ENCODE results near the gene OLFM1. TPM values are rescaled to one million over a fixed set of nuclear protein-coding genes. Genes with fewer than 3 reads are reported as not detected.
"Not testable (repeated sequence)": the region's sequence is repeated elsewhere in the genome, so short reads cannot be mapped to it uniquely, and the experiment has no call there.

The OLFM1 gene
- total RNA-seq, 2 donors from 2014 or later: not detected

DNA sequence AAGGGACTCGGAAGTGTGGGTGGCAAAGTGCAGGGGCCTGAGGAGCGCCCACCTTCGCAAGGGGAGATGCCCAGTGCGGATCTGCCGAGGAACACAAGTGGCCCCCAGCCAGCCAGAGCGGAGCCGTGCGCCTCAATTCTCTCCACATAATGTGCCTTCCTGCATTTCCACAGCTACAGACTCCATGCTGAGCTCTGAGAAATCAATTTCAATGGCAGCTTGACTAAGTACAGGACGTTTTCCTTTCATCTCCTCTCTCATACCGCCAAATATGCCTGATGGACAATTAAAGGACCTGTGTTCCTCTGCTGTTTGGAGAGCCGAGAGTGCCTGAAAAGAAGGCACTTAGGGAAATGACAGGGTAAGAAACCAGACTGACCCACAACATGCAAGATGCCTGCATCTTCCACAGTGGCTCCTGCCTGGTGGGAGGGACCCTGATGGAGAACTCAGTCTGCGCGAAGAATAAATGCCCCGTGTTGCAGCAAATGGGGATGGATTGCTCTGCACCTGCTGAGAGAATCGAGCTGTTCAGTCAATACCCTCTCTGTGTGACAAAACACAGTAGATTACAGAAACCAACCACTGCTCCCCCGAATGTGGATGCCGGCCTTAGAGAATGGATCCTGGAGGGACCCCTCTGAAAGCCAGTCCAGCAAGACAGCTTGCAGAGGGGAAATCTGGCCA is 38.6 kb upstream of the OLFM1 start:
- no peaks in the 10 kb centered on the region for H3K9me3 ChIP-seq (ENCODE audit: control insufficient read depth, low read length, poor library complexity, severe bottlenecking)
- Mint-ChIP-seq H3K4me3 (no peak overlapping the region), H3K36me3 (ENCODE audit: low read depth) (no peaks in the 10 kb centered on the region), H3K27ac (no peak overlapping the region), H3K4me1 (peaks cover 2% of the 10 kb centered on the region), H3K27me3 (peaks cover 79% of the 10 kb centered on the region)
- ATAC-seq (no peak), DNase-seq (no peak)

DNA sequence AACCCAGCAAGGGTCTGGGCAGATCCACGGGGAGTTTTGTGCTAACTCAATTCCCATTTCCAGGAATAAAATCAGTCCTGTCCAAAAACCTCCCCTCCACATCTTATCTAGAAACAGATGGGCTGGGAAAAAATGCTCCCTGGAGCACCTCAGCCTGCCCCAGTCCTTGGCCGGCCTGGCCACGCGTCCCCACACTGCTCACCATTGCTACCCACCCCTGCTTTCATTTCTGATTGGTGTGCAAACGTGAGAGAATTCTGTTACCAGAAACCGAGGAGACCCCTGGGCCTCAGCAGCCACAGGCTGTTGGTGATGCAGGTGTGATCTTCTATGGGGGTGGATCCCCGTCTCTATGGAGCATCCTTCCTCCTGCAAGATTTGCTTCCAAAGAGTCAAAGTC is 38.0 kb upstream of the OLFM1 start:
- Mint-ChIP-seq H3K4me3 (no peak overlapping the region), H3K27me3 (peaks cover 79% of the 10 kb centered on the region), H3K27ac (no peak overlapping the region), H3K36me3 (ENCODE audit: low read depth) (peaks cover 2% of the 10 kb centered on the region), H3K4me1 (peaks cover 2% of the 10 kb centered on the region)
- ATAC-seq (no peak), DNase-seq (no peak)
- no peaks in the 10 kb centered on the region for H3K9me3 ChIP-seq (ENCODE audit: control insufficient read depth, low read length, poor library complexity, severe bottlenecking)

DNA sequence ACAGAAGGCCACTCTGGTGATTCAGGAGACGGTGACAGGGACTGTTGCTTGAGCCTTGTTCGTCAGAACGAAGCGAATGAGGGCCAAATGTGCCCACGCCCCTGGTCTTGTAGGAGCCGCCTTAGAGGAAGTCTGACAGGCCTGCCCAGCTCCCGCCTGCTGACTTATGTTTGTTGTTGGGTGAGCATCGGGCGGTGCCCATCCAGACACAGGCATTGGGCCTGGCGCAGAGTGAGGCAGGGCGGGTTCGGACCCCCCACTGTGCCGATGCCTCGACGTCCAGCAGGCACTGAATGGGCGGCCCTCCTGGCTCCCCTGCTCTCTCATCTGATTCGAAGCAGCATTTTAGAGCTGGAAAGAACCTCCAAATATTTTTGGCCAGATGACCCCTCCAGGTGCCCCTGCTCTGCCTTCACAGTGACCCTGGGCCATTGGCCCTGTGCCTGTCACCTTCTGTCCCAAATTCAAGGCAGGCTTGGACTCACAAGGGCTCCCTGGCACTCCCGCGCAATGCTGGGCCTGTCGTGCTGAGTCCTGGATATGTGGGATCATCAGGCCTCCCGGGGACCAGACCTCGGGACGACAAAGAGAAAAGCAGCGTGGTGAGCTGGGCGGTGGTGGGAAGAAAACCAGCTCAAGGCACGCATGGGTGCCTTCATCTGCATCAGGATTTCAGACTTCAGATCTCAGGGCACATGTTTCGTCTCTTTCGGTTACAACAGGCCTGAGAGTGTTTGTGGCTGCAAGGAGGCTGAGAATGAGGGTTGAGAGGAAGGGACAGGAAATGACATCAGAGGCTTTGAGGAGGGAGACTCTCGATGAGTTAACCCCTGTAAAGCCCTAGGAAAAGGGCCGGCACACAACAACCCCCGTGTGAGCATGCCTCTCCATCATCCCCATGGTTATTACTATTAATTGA is 37.1 kb upstream of the OLFM1 start:
- Mint-ChIP-seq H3K4me1 (peaks cover 2% of the 10 kb centered on the region), H3K27me3 (peaks cover 79% of the 10 kb centered on the region), H3K27ac (no peak overlapping the region), H3K4me3 (no peak overlapping the region), H3K36me3 (ENCODE audit: low read depth) (peaks cover 2% of the 10 kb centered on the region)
- ATAC-seq: no peak
- no peak for DNase-seq
- no peaks in the 10 kb centered on the region for H3K9me3 ChIP-seq (ENCODE audit: control insufficient read depth, low read length, poor library complexity, severe bottlenecking)

DNA sequence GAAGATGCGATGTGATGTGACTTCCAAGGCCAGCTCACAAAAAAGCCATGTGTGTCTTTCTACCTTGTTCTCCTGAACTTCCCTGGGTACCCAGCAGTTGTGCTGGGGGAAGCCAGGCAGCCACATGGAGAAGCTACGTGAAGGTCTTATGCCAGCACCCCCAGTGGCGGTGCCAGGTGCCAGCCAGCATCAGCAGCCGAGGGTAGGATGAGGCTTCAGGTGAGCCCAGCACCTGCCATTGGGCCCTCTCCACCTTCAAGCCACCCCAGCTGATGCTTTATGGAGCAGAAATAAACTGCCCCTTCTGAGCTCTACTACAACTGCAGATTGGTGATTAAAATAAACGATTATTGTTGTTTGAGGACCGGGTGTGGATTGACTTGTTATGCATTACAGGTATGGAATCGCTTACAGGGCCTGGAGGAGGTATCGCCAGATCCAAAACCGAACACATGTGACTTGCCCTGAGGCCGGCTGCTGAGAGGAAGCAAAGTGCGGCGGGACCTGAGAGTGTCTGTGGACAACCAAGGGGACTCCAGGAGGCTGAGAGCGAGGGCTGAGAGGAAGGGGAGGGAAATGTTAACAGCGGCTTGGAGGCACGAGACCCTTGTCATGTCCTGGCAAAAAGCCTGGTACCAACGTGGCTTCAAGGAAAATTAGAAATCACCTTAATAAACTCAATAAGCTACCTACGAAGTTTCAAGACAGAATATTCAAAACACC is 36.0 kb upstream of the OLFM1 start:
- Mint-ChIP-seq H3K27ac (no peak overlapping the region), H3K4me1 (peaks cover 2% of the 10 kb centered on the region), H3K4me3 (no peak overlapping the region), H3K36me3 (ENCODE audit: low read depth) (peaks cover 2% of the 10 kb centered on the region), H3K27me3 (peaks cover 79% of the 10 kb centered on the region)
- DNase-seq: no peak
- H3K9me3 ChIP-seq (ENCODE audit: control insufficient read depth, low read length, poor library complexity, severe bottlenecking): no peaks in the 10 kb centered on the region
- no peak for ATAC-seq

DNA sequence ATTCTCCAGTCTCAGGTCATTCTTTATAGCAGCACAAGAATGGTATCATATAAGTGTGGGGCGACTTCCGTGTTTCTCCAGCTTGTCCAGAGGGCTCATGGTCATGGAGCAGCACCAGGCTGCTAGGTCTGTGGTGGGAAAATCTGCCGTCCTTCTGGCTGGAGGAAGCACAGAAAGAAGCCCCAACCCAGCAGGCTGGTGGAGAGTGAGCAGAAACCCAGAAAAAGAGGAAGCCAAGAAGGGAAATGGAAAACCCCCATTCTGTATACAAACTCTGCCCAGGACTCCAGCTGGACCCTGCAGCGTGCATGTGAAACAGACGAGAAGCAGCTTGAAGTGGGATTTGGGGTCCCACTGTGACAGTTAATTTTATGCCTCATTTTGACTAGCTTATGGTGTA is 34.3 kb upstream of the OLFM1 start:
- H3K9me3 ChIP-seq (ENCODE audit: control insufficient read depth, low read length, poor library complexity, severe bottlenecking): no peaks in the 10 kb centered on the region
- H3K4me1 Mint-ChIP-seq: peaks cover 2% of the 10 kb centered on the region
- no peak overlapping the region for H3K4me3 Mint-ChIP-seq
- no peak overlapping the region for H3K27ac Mint-ChIP-seq
- H3K36me3 Mint-ChIP-seq (ENCODE audit: low read depth): peaks cover 2% of the 10 kb centered on the region
- H3K27me3 Mint-ChIP-seq: peaks cover 69% of the 10 kb centered on the region
- no peak for ATAC-seq
- DNase-seq: no peak

DNA sequence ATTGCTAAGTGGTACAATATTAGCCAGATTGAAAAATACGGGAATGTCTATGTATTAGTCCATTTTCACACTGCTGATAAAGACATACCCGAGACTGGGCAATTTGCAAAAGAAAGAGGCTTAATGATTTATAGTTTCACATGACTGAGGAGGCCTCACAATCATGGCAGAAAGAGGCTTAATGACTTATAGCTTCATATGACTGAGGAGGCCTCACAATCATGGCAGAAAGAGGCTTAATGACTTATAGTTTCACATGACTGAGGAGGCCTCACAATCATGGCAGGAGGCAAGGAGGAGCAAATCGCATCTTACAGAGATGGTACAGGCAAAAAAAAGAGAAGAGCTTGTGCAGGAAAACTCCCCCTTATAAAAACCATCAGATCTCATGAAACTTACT is 32.3 kb upstream of the OLFM1 start:
- Mint-ChIP-seq H3K27ac (no peak overlapping the region), H3K4me3 (no peak overlapping the region), H3K4me1 (no peaks in the 10 kb centered on the region), H3K27me3 (peaks cover 56% of the 10 kb centered on the region), H3K36me3 (ENCODE audit: low read depth) (peaks cover 2% of the 10 kb centered on the region)
- no peaks in the 10 kb centered on the region for H3K9me3 ChIP-seq (ENCODE audit: control insufficient read depth, low read length, poor library complexity, severe bottlenecking)
- ATAC-seq (no peak), DNase-seq (no peak)

DNA sequence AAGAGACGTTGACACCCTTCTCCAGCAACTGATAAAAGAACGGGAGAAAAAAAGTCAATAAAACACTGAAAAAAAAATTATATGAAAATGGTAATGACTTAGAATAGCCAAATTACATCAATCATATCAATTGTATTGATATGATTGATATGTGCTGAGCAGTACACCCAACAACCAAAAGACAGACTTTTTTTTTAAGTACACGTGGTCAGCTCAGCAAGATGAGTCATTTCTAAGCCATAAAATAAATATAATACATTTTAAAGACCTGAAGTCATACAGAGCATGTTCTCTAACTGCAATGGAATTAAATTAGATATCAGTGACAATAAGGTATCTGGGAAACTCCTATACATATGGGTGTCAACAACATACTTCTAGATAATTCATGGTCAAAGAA is 30.9 kb upstream of the OLFM1 start:
- Mint-ChIP-seq H3K4me1 (no peaks in the 10 kb centered on the region), H3K4me3 (no peak overlapping the region), H3K36me3 (ENCODE audit: low read depth) (peaks cover 2% of the 10 kb centered on the region), H3K27me3 (peaks cover 50% of the 10 kb centered on the region), H3K27ac (no peak overlapping the region)
- ATAC-seq (no peak), DNase-seq (no peak)
- no peaks in the 10 kb centered on the region for H3K9me3 ChIP-seq (ENCODE audit: control insufficient read depth, low read length, poor library complexity, severe bottlenecking)

DNA sequence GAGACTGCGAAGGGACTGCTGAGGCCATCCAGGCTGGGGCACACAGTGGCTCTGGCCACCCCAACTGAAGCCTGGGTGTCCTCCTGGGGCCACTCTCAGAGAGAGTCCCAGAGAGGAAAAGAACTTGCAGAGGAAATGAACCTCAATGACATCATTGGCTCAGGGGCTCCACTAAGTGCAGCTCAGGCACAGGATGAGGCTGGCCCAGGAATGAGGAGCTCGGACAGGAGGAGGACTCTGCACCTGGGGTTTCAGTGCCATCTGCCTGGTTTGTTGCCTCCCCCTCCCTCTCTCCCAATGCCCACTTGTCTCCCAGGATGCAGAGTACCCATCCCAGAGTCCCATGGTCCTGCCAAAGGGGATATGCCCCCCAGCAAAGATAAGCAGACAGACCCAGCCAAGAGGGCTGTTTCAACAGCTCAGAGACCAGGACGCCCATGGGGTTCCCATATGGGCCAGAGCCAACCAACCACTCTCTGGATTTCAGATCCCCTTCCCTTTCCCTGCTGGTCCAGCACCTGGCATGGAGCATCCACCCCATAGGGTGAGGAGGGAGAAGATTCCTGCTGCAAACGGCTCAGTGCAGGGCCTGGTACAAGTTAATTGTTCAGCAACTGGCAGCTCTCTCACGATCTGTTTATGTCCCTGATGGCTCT is 26.9 kb upstream of the OLFM1 start:
- ATAC-seq (no peak), DNase-seq (no peak)
- Mint-ChIP-seq H3K4me3 (no peak overlapping the region), H3K4me1 (no peaks in the 10 kb centered on the region), H3K27me3 (peaks cover 20% of the 10 kb centered on the region), H3K27ac (no peak overlapping the region), H3K36me3 (ENCODE audit: low read depth) (no peaks in the 10 kb centered on the region)
- no peaks in the 10 kb centered on the region for H3K9me3 ChIP-seq (ENCODE audit: control insufficient read depth, low read length, poor library complexity, severe bottlenecking)

DNA sequence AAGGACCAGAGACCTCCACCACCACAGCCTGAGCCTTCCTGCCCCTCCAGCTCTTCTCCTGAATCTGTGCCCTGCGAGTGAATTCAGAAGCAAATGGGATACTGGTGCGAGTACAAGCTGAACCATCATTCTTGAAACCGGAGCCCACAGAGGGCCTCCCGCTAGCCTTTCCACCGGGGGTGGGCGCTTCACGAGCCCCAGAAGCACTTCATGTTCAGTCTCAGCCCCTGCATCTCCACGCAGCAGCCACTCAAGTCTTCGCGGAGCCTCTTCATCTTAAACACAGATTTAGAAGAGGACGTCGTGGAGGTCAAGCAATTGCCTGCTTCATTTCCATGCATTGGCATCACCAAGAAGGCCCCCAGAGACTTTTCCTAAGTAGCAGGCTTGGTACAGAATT is 26.0 kb upstream of the OLFM1 start:
- no peaks in the 10 kb centered on the region for H3K9me3 ChIP-seq (ENCODE audit: control insufficient read depth, low read length, poor library complexity, severe bottlenecking)
- Mint-ChIP-seq H3K4me1 (no peaks in the 10 kb centered on the region), H3K36me3 (ENCODE audit: low read depth) (no peaks in the 10 kb centered on the region), H3K27me3 (peaks cover 24% of the 10 kb centered on the region), H3K27ac (no peak overlapping the region), H3K4me3 (no peak overlapping the region)
- ATAC-seq (no peak), DNase-seq (no peak)

DNA sequence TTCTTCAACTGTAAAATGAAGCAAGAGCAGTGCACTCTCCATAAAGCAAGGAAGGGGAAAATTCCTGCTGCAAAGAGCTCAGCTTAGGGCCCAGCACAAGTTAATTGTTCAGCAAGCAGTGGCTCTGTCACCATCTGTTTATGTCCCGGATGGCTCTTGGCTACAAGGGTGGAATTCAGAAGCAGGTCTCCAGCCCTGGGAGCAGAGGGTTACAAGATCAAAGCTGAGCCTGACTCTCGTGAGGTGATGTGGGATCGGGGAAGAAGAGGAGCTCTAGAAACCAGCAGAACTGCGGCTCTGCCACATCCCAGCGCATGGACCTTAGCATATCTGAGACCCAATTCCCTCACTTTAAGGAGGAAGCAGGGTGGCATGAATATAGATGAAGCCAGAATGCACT is 25.2 kb upstream of the OLFM1 start:
- no peak overlapping the region for H3K27ac Mint-ChIP-seq
- ATAC-seq: no peak

DNA sequence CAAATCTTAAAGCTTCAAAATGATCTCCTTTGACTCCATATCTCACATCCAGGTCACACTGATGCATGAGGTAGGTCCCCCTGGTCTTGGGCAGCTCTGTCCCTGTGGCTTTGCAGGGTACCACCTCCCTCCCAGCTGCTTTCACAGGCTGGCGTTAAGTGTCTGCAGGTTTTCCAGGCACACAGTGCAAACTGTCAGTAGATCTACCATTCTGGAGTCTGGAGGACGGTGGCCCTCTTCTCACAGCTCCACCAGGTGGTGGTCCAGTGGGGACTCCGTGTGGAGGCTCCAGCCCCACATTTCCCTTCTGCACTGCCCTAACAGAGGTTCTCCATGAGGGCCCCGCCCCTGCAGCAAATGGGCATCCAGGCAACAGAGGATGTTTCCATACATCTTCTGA is 24.0 kb upstream of the OLFM1 start:
- not testable (repeated sequence) for DNase-seq; H3K4me1 Mint-ChIP-seq; H3K4me3 Mint-ChIP-seq; H3K9me3 ChIP-seq (ENCODE audit: control insufficient read depth, low read length, poor library complexity, severe bottlenecking); H3K36me3 Mint-ChIP-seq (ENCODE audit: low read depth); ATAC-seq; H3K27ac Mint-ChIP-seq
- peaks cover 32% of the 10 kb centered on the region for H3K27me3 Mint-ChIP-seq

More for the DNA sequence above, 25.2 kb upstream of the OLFM1 start:
- H3K36me3 Mint-ChIP-seq (ENCODE audit: low read depth): no peaks in the 10 kb centered on the region
- no peak overlapping the region for H3K4me3 Mint-ChIP-seq
- no peaks in the 10 kb centered on the region for H3K4me1 Mint-ChIP-seq
- peaks cover 24% of the 10 kb centered on the region for H3K27me3 Mint-ChIP-seq
- no peaks in the 10 kb centered on the region for H3K9me3 ChIP-seq (ENCODE audit: control insufficient read depth, low read length, poor library complexity, severe bottlenecking)
- no peak for DNase-seq

DNA sequence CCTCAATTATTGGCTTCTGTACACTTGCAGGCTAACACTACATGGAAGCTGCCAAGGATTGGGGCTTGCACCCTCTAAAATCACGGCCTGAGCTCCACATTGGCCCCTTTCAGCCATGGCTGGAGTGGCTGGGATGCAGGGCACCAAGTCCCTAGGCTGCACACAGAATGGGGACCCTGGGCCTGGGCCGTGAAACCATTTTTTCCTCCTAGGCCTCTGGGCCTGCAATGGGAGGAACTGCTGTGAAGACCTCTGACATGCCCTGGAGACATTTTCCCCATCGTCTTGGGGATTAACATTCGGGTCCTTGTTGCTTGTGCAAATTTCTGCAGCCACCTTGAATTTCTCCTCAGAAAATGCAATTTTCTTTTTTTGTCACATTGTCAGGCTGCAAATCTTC is 23.6 kb upstream of the OLFM1 start:
- not testable (repeated sequence) for H3K4me3 Mint-ChIP-seq; DNase-seq; H3K9me3 ChIP-seq (ENCODE audit: control insufficient read depth, low read length, poor library complexity, severe bottlenecking); H3K36me3 Mint-ChIP-seq (ENCODE audit: low read depth); ATAC-seq; H3K27ac Mint-ChIP-seq; H3K4me1 Mint-ChIP-seq
- H3K27me3 Mint-ChIP-seq: peaks cover 37% of the 10 kb centered on the region

DNA sequence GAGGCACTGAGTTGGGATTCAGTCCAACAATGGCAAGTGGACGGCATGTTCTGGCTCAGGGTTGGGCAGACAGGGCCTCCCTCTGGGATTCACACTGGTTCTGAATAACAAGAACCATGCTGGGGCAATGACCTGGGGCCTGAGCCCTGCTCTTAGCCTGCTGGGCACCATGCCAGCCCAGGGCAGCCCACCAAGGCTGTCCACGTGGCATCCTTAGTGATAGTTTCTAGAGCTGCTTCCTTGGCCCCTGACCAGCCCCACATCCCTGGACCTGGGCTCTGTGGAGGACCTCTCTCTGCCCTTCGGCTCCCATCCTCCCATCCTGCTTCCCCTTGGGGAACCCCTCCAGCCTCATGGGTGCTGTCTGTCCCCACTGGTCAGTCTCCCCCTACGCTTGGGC is 22.3 kb upstream of the OLFM1 start:
- Mint-ChIP-seq H3K27ac (no peak overlapping the region), H3K27me3 (peaks cover 43% of the 10 kb centered on the region), H3K4me1 (peaks cover 3% of the 10 kb centered on the region), H3K36me3 (ENCODE audit: low read depth) (peaks cover 3% of the 10 kb centered on the region), H3K4me3 (no peak overlapping the region)
- H3K9me3 ChIP-seq (ENCODE audit: control insufficient read depth, low read length, poor library complexity, severe bottlenecking): no peaks in the 10 kb centered on the region
- DNase-seq: no peak
- ATAC-seq: no peak

Data from T-helper 17 cell (primary cell).